ENCODE results near the gene GOLGA2.

The GOLGA2 gene

GRCh38 chr9:128321343-128321742 lies 45.5 kb upstream of the GOLGA2 start:
- no peak for TF ChIP-seq CTCF (conservative IDR thresholded peaks at IDR 0.05; ENCODE audit: low read depth, low read length)
- DNase-seq (ENCODE audit: low read depth), result no peak
- peak overlapping the region; percentile 93 for H3K4me3 ChIP-seq (ENCODE audit: low read length)

GRCh38 chr9:128317629-128318028 lies 41.8 kb upstream of the GOLGA2 start:
- no peak for TF ChIP-seq CTCF (conservative IDR thresholded peaks at IDR 0.05; ENCODE audit: low read depth, low read length)
- no peak for DNase-seq (ENCODE audit: low read depth)
- no peak overlapping the region for H3K4me3 ChIP-seq (ENCODE audit: low read length)

- H3K4me3 ChIP-seq (ENCODE audit: low read length), result no peak overlapping the region
- no peak for TF ChIP-seq CTCF (conservative IDR thresholded peaks at IDR 0.05; ENCODE audit: low read depth, low read length)
- DNase-seq (ENCODE audit: low read depth), result no peak
These were observed 40.6 kb upstream of the GOLGA2 start for GRCh38 chr9:128316421-128316820.

GRCh38 chr9:128314697-128315096 lies 38.9 kb upstream of the GOLGA2 start:
- no peak overlapping the region for H3K4me3 ChIP-seq (ENCODE audit: low read length)
- no peak for DNase-seq (ENCODE audit: low read depth)
- no peak for TF ChIP-seq CTCF (conservative IDR thresholded peaks at IDR 0.05; ENCODE audit: low read depth, low read length)

GRCh38 chr9:128310461-128310860 lies 34.7 kb upstream of the GOLGA2 start:
- TF ChIP-seq CTCF (conservative IDR thresholded peaks at IDR 0.05; ENCODE audit: low read depth, low read length), result no peak
- no peak for DNase-seq (ENCODE audit: low read depth)
- no peak overlapping the region for H3K4me3 ChIP-seq (ENCODE audit: low read length)

- H3K4me3 ChIP-seq (ENCODE audit: low read length), result no peak overlapping the region
- DNase-seq (ENCODE audit: low read depth), result no peak
- TF ChIP-seq CTCF (conservative IDR thresholded peaks at IDR 0.05; ENCODE audit: low read depth, low read length), result no peak
These were observed 33.7 kb upstream of the GOLGA2 start for GRCh38 chr9:128309551-128309950.

GRCh38 chr9:128304971-128305288 lies 29.1 kb upstream of the GOLGA2 start:
- no peak for TF ChIP-seq CTCF (conservative IDR thresholded peaks at IDR 0.05; ENCODE audit: low read depth, low read length)

More at GRCh38 chr9:128304971-128305288, 29.1 kb upstream of the GOLGA2 start:
- no peak for DNase-seq (ENCODE audit: low read depth)
- no peak overlapping the region for H3K4me3 ChIP-seq (ENCODE audit: low read length)
